HG03378 (cell line): Measurements from ENCODE around the gene ZNF436.
A peak's percentile ranks its signal among the peaks of the same experiment; 100 is the strongest.

ENCODE experiments used
- ATAC-seq: cut with Tn5 transposase; IDR thresholded peaks from one replicate; pipeline ENCODE4 v1.9.1; 2021; ENCODE audit warnings: mild to moderate bottlenecking, moderate library complexity; ENCODE audit not compliant: unreplicated experiment

ZNF436 gene

GRCh38 chr1:23367791-23368561 is 1.7 kb downstream of the ZNF436 start:
- peak; percentile 89 for ATAC-seq

- ATAC-seq, result no peak
Observed at GRCh38 chr1:23367451-23367790, 2.2 kb downstream of the ZNF436 start.

GRCh38 chr1:23366598-23366997 is 3.0 kb downstream of the ZNF436 start:
- ATAC-seq, result no peak

- ATAC-seq, result no peak
Observed at GRCh38 chr1:23366146-23366545, 3.5 kb downstream of the ZNF436 start.

- no peak for ATAC-seq
Observed at GRCh38 chr1:23362218-23362713, 7.4 kb downstream of the ZNF436 start.

- no peak for ATAC-seq
Observed at GRCh38 chr1:23358310-23358875, 11.2 kb downstream of the ZNF436 start.

GRCh38 chr1:23357138-23357908 is 12.3 kb downstream of the ZNF436 start:
- ATAC-seq, result no peak

GRCh38 chr1:23356471-23357137 is 13.0 kb downstream of the ZNF436 start:
- ATAC-seq, result no peak

GRCh38 chr1:23354245-23354644 is 15.4 kb downstream of the ZNF436 start:
- ATAC-seq, result no peak

GRCh38 chr1:23352096-23352695 is 17.4 kb downstream of the ZNF436 start:
- ATAC-seq, result no peak

- no peak for ATAC-seq
Observed at GRCh38 chr1:23345920-23346319, 23.7 kb downstream of the ZNF436 start.

- no peak for ATAC-seq
Observed at GRCh38 chr1:23344987-23345472, 24.6 kb downstream of the ZNF436 start.

- peak; percentile 84 for ATAC-seq
Observed at GRCh38 chr1:23344111-23344986, 25.3 kb downstream of the ZNF436 start, which contains the start of gene HNRNPR. HNRNPR (minus strand) TSS chr1:23344284; CDS start chr1:23341008, 3,276 bp downstream.

GRCh38 chr1:23343221-23344110 is 26.2 kb downstream of the ZNF436 start:
- no peak for ATAC-seq

- ATAC-seq, result no peak
Observed at GRCh38 chr1:23341931-23342692, 27.5 kb downstream of the ZNF436 start.

GRCh38 chr1:23339632-23340031 is 30.0 kb downstream of the ZNF436 start:
- no peak for ATAC-seq

- no peak for ATAC-seq
Observed at GRCh38 chr1:23337869-23338268, 31.8 kb downstream of the ZNF436 start.

GRCh38 chr1:23331713-23332112 is 37.9 kb downstream of the ZNF436 start:
- ATAC-seq, result no peak
